OCI-LY7 (cell line): Measurements from ENCODE around the gene CCDC141. TPM values are rescaled to one million over a fixed set of nuclear protein-coding genes. Genes with fewer than 3 reads are reported as not detected.

ENCODE experiments used
- BruUV-seq: library from RNA; stranded (reverse); fragments of 400-500 nt; replicated peaks from 2 replicates; lab custom pipeline; 2021; lab: Mats Ljungman, UMichigan
- CTCF ChIA-PET: fragments of 300-600 bp; sonication (Branson Sonifier 250); formaldehyde crosslinking; loops from one replicate; lab custom pipeline; 2022; ENCODE audit warnings: antibody characterized with exemption; ENCODE audit not compliant: unreplicated experiment; lab: Charles Lee
- POLR2A ChIA-PET: fragments of 300-600 bp; sonication (Branson Sonifier 250); formaldehyde crosslinking; loops from one replicate; lab custom pipeline; 2022; ENCODE audit warnings: antibody characterized with exemption; lab: Charles Lee
- DNase-seq: peaks from one replicate; pipeline ENCODE4 v3.0.0-alpha.2; 2015; ENCODE audit warnings: low spot score
- H2AFZ ChIP-seq: fragments of 200-600 bp; sonication (generic), shearing (Covaris generic); 2 replicates; pipeline ENCODE4 v1.6.1; 2014; ENCODE audit warnings: mild to moderate bottlenecking, antibody characterized with exemption, low read length, moderate library complexity
- H3K27ac ChIP-seq: fragments of 200-600 bp; sonication (generic); 2 replicates; pipeline ENCODE4 v1.5.1; 2014; ENCODE audit warnings: mixed run types, low read depth, mild to moderate bottlenecking, moderate library complexity, low read length, inconsistent platforms; ENCODE audit not compliant: poor library complexity, severe bottlenecking
- H3K36me3 ChIP-seq: fragments of 200-600 bp; sonication (generic); 2 replicates; pipeline ENCODE4 v1.6.1; 2014; ENCODE audit warnings: mild to moderate bottlenecking, antibody characterized with exemption, low read length, moderate library complexity, mixed read lengths; ENCODE audit not compliant: insufficient read depth
- H3K4me1 ChIP-seq: fragments of 200-600 bp; sonication (generic); 2 replicates; pipeline ENCODE4 v1.5.1; 2014; ENCODE audit warnings: mild to moderate bottlenecking, low read length; ENCODE audit not compliant: insufficient read depth, poor library complexity, severe bottlenecking
- H3K4me2 ChIP-seq: fragments of 200-600 bp; sonication (generic); 2 replicates; pipeline ENCODE4 v1.6.1; 2014; ENCODE audit warnings: mild to moderate bottlenecking, low read length
- H3K4me3 ChIP-seq: fragments of 200-600 bp; sonication (generic); 2 replicates; pipeline ENCODE4 v1.5.1; 2014; ENCODE audit warnings: mild to moderate bottlenecking, low read depth, low read length; ENCODE audit not compliant: poor library complexity, severe bottlenecking
- H3K79me2 ChIP-seq: fragments of 200-600 bp; sonication (generic); 2 replicates; pipeline ENCODE4 v1.6.1; 2016; ENCODE audit warnings: low read depth, mild to moderate bottlenecking, low read length, moderate library complexity, mixed read lengths; ENCODE audit not compliant: insufficient read depth
- H3K9me2 ChIP-seq: fragments of 200-600 bp; sonication (generic); 2 replicates; pipeline ENCODE4 v1.6.1; 2016; ENCODE audit warnings: mild to moderate bottlenecking, low read length, mixed read lengths; ENCODE audit not compliant: insufficient read depth
- H3K9me3 ChIP-seq: fragments of 200-600 bp; sonication (generic); 2 replicates; pipeline ENCODE4 v1.6.1; 2014; ENCODE audit warnings: mild to moderate bottlenecking, mixed run types, low read length, mixed read lengths
- H4K20me1 ChIP-seq: fragments of 200-600 bp; sonication (generic); 2 replicates; pipeline ENCODE4 v1.6.1; 2014; ENCODE audit warnings: mild to moderate bottlenecking, antibody characterized with exemption, low read length, moderate library complexity, mixed read lengths; ENCODE audit not compliant: insufficient read depth
- CTCF ChIP-seq: fragments of 200-600 bp; sonication (generic); conservative IDR thresholded peaks from 2 replicates; pipeline ENCODE4 v1.5.1; 2014; ENCODE audit warnings: mild to moderate bottlenecking, antibody characterized with exemption, low read length, moderate library complexity, mixed read lengths
- EZH2phosphoT487 ChIP-seq: fragments of 200-600 bp; sonication (generic); IDR thresholded peaks from 2 replicates; pipeline ENCODE4 v1.6.1; 2018; ENCODE audit warnings: low read depth, borderline replicate concordance, mild to moderate bottlenecking, mixed run types, antibody characterized with exemption, low read length, moderate library complexity, mixed read lengths
- intact Hi-C: fragments of 100-400 bp; cut with micrococcal nuclease; formaldehyde crosslinking; loops from one replicate; pipeline ENCODE4 v1.10.0; 2022; ENCODE audit not compliant: unreplicated experiment
- total RNA-seq, 2 experiments: library from RNA; depleted of rRNA in 1 of 2; stranded (reverse); fragments of >200 nt in 1 of 2; shearing (Covaris generic) in 1 of 2; gene quantifications; 2 replicates each; pipeline ENCODE4 v1.2.3, GENCODE V29; 2014 to 2022

CCDC141 gene
- total RNA-seq, 2 experiments from 2014 or later = 0.32 TPM; not detected in 1

- ChIA-PET CTCF (interaction anchor here (0.5 to 2.6 kb wide), 3 partner anchors 23 to 569 kb away, joined by 3 to 8 read pairs (median 4); partner anchors contain the start of genes PJVK and PRKRA), POLR2A (interaction anchor here (1.0 to 4.0 kb wide), 4 partner anchors 11 to 105 kb away, joined by 3 to 37 read pairs (median 9); no protein-coding TSS in a partner anchor)
- Histone ChIP-seq H3K4me3 (no peak overlapping the region), H2AFZ (peak overlapping the region; percentile 79; the same call in 1 of the 2 replicates), H3K4me1 (peaks cover 26% of the 10 kb centered on the region), H3K4me2 (peak overlapping the region; percentile 57), H4K20me1 (no peaks in the 10 kb centered on the region), H3K36me3 (no peaks in the 10 kb centered on the region), H3K79me2 (no peaks in the 10 kb centered on the region), H3K9me3 (no peaks in the 10 kb centered on the region), H3K27ac (peak overlapping the region; percentile 50), H3K9me2 (no peaks in the 10 kb centered on the region)
- peak; percentile 60 for DNase-seq
- intact Hi-C loops = loop anchor here (5.0 kb wide), 2 partner anchors 107 to 128 kb away; no protein-coding TSS in a partner anchor
- TF ChIP-seq EZH2phosphoT487 = no peak
- TF ChIP-seq CTCF = peak; percentile 81
- no TSS peak for BruUV-seq
Observed at GRCh38 chr2:179020156-179020750, 29.7 kb downstream of the CCDC141 start.

GRCh38 chr2:179019260-179019659 is 30.7 kb downstream of the CCDC141 start:
- no peak overlapping the region for H3K4me2 ChIP-seq

More at GRCh38 chr2:179019260-179019659, 30.7 kb downstream of the CCDC141 start:
- no peaks in the 10 kb centered on the region for H4K20me1 ChIP-seq
- H3K27ac ChIP-seq = no peak overlapping the region
- H3K9me2 ChIP-seq = no peaks in the 10 kb centered on the region
- ChIA-PET POLR2A (interaction anchor here (0.9 to 4.0 kb wide), 3 partner anchors 12 to 80 kb away, joined by 3 to 37 read pairs (median 3); no protein-coding TSS in a partner anchor), CTCF (interaction anchor here (1.6 kb wide), 1 partner anchor 24 kb away, joined by 3 read pairs; no protein-coding TSS in a partner anchor)
- H3K36me3 ChIP-seq = no peaks in the 10 kb centered on the region
- no peaks in the 10 kb centered on the region for H3K9me3 ChIP-seq
- no peak for TF ChIP-seq EZH2phosphoT487
- no peak for TF ChIP-seq CTCF
- H3K79me2 ChIP-seq = no peaks in the 10 kb centered on the region
- intact Hi-C loops = no loop called here
- H3K4me1 ChIP-seq = peaks cover 26% of the 10 kb centered on the region
- H2AFZ ChIP-seq = no peak overlapping the region
- no TSS peak for BruUV-seq
- no peak overlapping the region for H3K4me3 ChIP-seq
- no peak for DNase-seq
